HG03066 (cell line): ENCODE results near the gene ZRANB1.

Source experiments
- ATAC-seq: cut with Tn5 transposase; IDR thresholded peaks from one replicate; pipeline ENCODE4 v1.9.1; 2021; ENCODE audit warnings: low read depth; ENCODE audit not compliant: unreplicated experiment

Gene ZRANB1

GRCh38 chr10:124993345-124993708 lies 51.4 kb downstream of the ZRANB1 start:
- ATAC-seq = no peak

DNA sequence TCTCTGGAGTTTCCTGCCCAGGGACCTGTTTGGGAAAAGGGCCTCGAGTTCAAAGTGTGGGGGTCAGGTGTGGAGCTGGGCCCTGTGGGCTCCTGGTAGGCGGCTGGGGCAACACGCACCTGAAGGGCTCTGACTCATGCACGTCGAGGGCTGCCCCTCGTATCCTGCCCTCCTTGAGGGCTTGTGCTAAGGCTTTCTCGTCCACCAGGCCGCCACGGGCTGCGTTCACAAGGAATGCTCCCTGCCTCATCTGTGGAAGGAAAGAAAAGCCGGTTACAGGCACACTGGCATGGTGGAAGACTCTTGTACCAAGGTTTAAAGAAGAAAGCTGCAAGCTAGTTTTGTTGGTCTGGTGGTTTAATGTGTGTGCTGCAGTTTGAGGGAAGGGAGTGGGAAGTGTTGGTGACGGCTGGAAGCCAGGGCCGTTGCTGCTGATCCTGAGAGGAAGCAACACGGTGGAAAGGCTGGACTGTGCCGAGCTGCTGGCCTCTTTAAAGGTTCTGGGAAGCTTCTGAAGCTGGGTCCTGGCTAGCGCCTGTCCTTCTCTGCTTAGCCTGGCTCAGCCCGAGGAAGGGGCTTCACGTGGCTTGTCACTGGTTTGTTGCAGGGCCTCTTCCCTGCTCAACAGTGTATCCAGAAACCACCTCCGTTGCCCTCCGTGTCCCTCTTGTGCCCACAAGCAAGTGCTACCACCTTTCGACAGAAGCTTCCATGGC lies 52.0 kb downstream of the ZRANB1 start:
- ATAC-seq = no peak

GRCh38 chr10:124994573-124995473 lies 52.9 kb downstream of the ZRANB1 start:
- ATAC-seq = no peak

DNA sequence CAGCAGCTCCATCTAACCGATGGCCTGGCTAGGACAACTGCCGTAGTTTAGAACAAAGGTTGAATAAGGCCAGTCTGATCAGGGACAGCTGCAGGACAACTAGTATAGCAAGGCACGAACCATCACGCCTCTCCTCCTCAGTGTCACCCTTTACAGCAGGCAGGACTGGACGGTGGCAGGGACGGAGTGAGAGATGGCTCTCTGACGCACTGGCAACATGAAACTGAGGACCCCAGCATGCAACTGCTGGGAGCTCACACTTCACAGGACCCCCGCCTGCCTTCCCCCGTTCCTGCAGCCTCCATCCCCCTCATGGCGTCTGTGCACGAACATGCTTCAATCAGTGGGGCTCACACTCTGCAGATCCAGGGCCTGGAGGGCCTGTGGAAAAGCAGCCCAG lies 53.7 kb downstream of the ZRANB1 start:
- no peak for ATAC-seq

DNA sequence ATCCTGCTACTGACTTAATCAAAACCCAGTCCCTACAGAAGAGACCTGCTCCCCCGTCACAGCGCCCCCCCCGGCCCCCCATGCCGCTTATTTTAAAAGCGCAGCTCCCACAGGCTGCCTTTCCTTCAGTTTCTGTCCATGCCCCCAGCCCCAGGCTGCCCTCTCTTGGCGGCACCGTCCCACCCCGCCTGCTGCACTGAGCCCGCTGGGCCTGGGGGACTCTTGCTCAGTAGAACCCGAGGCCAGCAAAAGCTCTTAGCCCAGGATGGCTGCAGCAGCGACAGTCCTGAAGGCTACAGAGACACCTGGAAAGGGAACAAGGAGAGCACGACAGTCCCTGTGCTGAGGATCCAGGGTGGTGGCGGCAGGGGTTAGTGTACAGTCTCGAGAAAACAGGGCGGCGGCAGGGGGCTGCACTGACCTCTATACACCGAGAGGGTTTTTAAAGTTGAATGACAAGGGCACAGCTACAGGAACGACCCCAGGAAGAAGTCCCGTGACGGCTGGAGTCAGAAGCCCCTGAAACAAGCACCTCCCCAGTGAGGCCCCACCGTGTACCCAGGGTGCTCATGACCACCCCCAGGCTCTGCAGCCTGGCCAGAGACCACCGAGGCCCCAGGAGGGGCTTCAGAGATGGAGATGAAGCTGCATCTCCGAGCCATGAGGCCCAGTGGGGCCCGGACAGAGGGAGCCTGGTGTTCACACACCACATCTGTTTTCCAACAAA lies 54.4 kb downstream of the ZRANB1 start:
- ATAC-seq = no peak

GRCh38 chr10:124996854-124997215 lies 54.9 kb downstream of the ZRANB1 start:
- ATAC-seq = no peak

- ATAC-seq = no peak
Observed at GRCh38 chr10:124997306-124997705, 55.4 kb downstream of the ZRANB1 start.

- ATAC-seq = no peak
Observed at GRCh38 chr10:124997771-124998623, 56.1 kb downstream of the ZRANB1 start.

GRCh38 chr10:124998624-124999291 lies 56.8 kb downstream of the ZRANB1 start:
- ATAC-seq = no peak

- no peak for ATAC-seq
Observed at GRCh38 chr10:124999433-125000365, 57.8 kb downstream of the ZRANB1 start.

DNA sequence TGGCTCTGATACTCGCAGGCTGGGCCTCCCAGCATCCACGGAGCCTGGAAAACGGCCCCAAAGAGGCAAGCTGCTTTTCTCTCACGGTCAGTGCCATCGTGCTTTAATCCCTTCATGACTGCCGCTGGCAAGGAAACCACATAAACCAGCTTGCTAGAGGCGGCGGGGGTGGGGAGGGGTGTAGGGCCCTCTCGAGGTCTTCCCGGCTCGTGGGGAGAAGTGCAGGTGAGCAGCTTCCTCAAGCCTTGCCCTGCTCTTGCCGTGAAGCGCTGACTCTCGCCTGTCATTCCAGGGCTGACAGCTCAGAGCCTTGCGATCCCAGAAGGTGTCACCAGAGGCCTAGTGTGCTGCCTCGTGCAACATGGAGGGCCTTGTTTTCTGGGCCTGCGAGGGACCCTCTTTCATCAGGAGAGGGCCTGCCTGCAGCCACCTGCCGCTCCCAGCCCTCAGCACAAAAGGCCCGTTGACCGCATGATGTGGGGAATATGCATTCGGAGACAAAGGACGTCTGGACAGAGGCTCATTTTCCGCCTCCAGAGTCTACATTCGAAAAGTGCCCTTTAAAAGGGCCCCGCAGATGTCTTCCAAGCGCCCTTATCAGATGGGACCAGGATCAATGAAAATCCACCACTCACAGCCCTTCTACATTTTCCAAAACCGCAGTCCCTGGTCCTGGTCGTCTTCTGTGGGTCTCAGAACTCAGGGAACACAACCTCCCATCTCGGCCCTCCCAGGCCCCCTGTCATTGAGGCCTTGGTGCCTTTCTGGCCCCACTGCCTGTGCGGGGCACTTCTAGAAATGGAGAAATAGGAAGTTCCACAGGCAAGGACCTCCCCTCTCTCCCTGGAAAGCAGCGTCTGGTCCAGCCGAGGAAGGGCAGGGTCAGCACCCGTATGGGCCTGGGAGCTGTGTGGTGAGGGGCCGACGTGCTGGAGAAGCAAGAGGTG lies 58.7 kb downstream of the ZRANB1 start:
- ATAC-seq = no peak

GRCh38 chr10:125001313-125002046 lies 59.6 kb downstream of the ZRANB1 start:
- ATAC-seq = no peak

DNA sequence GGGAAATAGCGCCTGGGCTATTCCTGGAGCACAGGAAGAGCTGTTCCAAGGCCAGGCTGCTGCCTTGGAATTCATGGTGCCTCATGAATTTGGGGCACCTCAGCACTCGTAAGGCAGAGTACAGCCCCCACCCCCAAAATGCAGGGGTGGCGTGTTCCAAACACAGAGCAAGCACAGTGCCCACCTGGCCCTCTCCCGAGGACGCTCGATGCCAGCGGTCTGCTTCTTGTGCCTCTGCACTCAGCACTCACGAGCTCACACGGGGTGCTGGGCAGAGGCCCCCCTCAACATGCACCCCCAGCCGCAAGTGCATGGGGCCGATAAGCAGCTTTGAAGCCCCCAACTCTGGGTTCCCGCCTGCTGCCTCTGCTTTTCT lies 60.1 kb downstream of the ZRANB1 start:
- ATAC-seq = no peak

DNA sequence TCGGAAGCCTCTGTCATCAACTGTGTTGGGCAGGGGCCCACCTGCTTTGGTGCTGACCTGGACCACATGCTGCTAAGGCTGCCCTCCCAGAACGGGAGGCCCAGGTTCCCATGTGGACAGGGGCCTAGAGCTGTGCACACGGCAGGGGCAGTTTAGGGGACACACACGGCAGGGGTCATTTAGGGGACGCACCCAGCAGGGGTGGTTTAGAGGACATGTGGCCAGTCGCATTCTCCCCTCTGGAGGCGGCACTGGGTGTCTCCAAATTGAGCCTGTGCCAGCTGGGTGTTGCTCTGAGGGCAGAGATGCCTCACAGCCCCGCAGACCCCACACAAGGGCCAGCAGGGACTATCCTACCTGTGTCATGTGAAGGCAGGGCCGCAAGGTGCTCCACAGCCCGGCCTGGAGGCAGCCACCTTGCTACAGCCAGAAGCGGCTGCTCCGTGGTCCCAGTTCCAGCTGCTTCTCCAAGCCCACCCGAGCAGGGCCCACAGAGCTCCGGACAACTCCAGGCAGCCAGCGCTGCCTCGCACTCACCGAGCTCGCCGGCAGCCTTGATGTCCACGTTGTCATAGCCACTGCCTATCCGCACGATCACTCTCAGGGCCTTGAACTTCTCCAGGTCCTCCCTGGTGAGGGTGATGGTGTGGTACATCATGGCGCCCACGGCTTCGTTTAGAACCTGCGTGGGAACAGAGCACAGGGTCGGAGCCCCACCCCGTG lies 60.7 kb downstream of the ZRANB1 start:
- ATAC-seq = no peak

GRCh38 chr10:125003146-125003900 lies 61.4 kb downstream of the ZRANB1 start:
- ATAC-seq = no peak
